H54 (cell line): ENCODE data around the gene TWNK.

Experiments
- DNase-seq: peaks from one replicate; pipeline ENCODE4 v3.0.0; 2011; ENCODE audit warnings: low spot score, mixed read lengths; ENCODE audit not compliant: insufficient read length
- FAIRE-seq: peaks from 3 replicates; lab custom pipeline; 2011; peaks lifted over from hg19 to GRCh38; lab: Jason Lieb, UNC
- POLR2A ChIP-seq: IDR thresholded peaks from 2 replicates; pipeline ENCODE4 v1.6.1; 2011; ENCODE audit warnings: low read depth, mild to moderate bottlenecking, low read length

The TWNK gene

GRCh38 chr10:101006593-101007098, 19.3 kb downstream of the TWNK start:
- DNase-seq (no peak), FAIRE-seq (no peak)
- no peak for TF ChIP-seq POLR2A

DNA sequence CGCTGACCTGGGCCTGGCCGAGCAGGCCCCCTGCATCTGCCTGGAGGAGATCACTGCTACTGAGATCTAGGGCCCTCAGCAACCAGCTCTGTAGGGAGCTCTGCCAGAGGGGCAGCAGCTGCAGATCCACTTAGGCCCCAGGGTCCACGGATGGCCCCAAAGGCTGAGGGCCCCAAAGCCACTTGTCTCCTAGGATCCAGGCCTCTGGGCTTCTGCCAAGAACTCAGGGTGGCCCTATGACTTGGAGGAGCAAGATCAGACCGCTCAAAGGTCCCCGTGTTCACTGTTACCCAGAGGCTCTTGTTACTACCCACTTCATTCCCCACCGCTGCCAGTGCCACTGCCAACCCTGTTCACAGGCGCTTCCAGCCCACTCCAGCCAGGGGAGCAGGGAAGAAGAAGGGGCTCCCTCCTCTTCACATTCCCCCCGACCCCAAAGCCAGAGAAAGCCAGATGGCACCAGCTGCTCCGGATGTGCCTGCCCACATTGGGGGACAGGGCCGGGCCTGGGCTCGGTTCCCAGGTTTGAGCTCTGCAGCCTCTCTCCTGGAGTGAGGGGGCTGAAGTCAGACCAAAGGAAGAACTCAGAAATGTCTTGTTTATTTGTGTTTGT, 19.9 kb downstream of the TWNK start:
- no peak for FAIRE-seq
- TF ChIP-seq POLR2A, result no peak
- no peak for DNase-seq

GRCh38 chr10:101007915-101008822, 20.8 kb downstream of the TWNK start:
- TF ChIP-seq POLR2A, result no peak
- FAIRE-seq, result no peak
- no peak for DNase-seq

- no peak for TF ChIP-seq POLR2A
- no peak for DNase-seq
- FAIRE-seq, result no peak
Measured at GRCh38 chr10:101008823-101009423, 21.6 kb downstream of the TWNK start.

DNA sequence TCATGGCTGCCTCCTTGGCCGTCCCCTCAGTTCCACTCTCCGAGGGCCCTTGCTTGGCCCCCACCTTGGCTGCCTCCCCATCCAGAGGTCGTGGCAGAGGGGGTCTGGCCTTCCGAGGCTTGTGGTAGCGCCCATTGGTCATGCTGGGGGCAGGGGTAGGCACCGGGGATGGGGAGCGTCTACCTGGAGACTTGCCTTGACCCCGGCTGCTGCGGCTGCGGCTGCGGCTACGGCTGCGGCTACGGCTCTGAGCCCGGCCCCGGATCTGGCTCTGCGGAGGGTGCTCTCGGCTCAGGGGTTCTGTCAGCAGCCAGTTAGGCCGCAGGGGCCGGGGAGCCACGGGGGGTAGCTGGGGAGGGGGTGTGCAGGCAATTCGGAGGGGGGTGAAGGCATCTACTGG, 23.0 kb downstream of the TWNK start:
- DNase-seq, result no peak
- no peak for FAIRE-seq

GRCh38 chr10:101011517-101012423, 24.4 kb downstream of the TWNK start:
- no peak for FAIRE-seq
- no peak for TF ChIP-seq POLR2A
- DNase-seq, result no peak

More for the DNA sequence above, 23.0 kb downstream of the TWNK start:
- no peak for TF ChIP-seq POLR2A

DNA sequence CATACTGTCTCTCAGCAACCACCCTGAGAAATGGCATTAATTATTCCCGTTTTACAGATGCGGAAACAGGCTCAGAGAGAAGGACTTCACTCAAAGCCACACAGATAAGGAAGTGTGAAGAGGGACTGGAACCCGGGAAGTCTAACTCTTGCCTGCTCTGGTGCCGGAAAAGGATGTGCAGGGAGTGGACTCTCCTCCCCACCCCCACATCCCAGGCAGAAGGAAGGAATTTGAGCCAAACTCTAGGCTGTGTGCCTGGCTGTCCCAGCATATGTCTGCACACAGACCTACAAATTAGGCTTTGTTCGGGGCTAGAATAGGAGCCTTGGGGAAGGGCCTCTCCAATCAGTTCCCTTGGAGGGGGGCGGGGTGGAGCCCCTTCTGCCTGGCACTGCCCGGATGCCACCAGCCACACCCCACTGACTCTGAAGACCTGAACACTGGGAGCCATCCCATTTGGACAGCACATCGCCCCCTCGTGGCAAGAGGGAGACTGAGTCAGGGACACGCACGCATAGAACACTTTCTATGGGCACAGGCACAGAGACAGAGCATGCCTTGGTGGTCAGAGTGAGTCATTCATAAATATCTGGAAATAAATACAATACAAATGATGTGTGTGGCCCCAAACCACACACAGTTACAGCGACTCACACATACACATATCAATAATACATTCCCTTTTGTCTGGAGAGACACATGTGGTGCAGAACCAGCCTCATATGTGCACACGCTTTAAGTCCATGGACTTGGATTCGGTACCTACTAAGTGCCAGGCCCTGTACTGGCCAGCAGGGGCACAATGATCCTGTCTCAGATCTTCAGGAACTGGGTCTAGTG, 25.4 kb downstream of the TWNK start:
- FAIRE-seq (no peak), DNase-seq (peak; percentile 94)
- TF ChIP-seq POLR2A, result no peak

GRCh38 chr10:101013365-101013825, 26.1 kb downstream of the TWNK start:
- DNase-seq (no peak), FAIRE-seq (no peak)
- TF ChIP-seq POLR2A, result no peak; the same call in 1 of the 2 replicates

- no peak for TF ChIP-seq POLR2A
Measured at GRCh38 chr10:101014230-101014884, 27.0 kb downstream of the TWNK start.

DNA sequence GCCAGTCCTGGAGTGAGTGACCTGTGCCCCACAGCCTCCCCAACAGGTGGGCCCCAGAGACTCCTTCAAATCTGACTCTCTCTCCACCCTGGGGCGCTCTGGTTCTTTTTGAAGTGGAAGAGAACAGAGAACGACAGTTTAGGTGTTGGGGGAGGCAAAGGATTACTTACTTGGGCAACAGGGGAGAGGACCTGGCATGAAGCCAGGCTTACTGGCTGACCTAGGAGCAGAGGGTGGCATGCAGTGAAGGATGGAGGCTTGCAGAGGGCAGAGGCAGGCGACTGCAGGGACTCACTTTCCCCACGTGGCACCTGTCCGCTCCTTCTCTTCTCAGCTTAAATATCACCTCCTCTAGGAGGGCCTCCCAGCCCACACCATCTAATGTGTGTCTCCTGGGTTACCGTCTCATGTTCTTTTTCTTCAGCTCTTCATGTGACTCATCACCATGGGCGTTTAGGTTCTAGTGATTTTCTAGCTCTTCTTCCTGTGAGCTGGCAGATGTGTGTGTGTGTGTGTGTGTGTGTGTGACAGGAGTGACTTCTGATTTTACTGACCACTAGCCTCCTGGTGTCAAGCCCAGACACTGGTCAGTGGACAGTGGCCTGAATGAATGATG, 27.7 kb downstream of the TWNK start:
- FAIRE-seq, result no peak
- TF ChIP-seq POLR2A, result no peak
- peak; percentile 87 for DNase-seq

More at GRCh38 chr10:101014230-101014884, 27.0 kb downstream of the TWNK start:
- no peak for DNase-seq
- FAIRE-seq, result no peak

DNA sequence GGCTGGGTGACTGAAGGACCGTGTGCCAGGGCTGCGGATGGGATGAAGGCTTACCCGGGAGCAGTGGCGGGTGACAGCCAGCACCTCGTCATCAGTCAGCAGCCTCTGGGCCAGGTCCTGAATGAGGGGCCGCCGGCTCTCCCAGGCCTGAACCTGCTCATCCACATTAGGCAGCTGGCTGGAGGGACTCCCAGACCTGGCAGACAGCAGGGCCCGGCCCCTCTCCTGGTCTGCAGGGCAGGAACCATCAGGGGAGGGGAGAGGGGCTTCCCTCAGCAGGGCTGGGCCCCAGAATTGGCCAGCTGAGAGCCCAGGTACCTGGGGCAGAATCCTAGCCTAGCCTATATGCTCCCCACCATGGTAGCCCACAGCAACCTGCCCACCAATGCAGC, 28.2 kb downstream of the TWNK start:
- FAIRE-seq (no peak), DNase-seq (no peak)
- no peak for TF ChIP-seq POLR2A
